HepG2 (cell line): Measurements from ENCODE around the gene CSTPP1. TPM values are rescaled to one million over a fixed set of nuclear protein-coding genes. Genes with fewer than 3 reads are reported as not detected.

Experiments used
- ATAC-seq: fragments of 200-7000 bp; cut with Tn5 transposase; 3 replicates; pipeline ENCODE4 v1.9.1; 2020; ENCODE audit warnings: mild to moderate bottlenecking, moderate library complexity
- BruUV-seq: library from RNA; stranded (reverse); fragments of 400-500 nt; replicated peaks from 2 replicates; lab custom pipeline; 2021; lab: Mats Ljungman, UMichigan
- CTCF ChIA-PET: fragments of 300-600 bp; formaldehyde crosslinking; extraction: SDS; loops from one replicate; lab custom pipeline; 2021; ENCODE audit warnings: low total read pairs, inconsistent platforms, low intra/inter-chr PET ratio; lab: Yijun Ruan, JAX
- POLR2A ChIA-PET: fragments of 350-600 bp; sonication (Branson Sonifier 250); formaldehyde crosslinking; loops from one replicate; lab custom pipeline; 2020; ENCODE audit warnings: antibody characterized with exemption, inconsistent platforms; lab: Yijun Ruan, JAX
- DNase-seq: peaks from one replicate; pipeline ENCODE4 v3.0.0-alpha.2; 2015; ENCODE audit warnings: low spot score
- FAIRE-seq: peaks from 3 replicates; lab custom pipeline; 2011; peaks lifted over from hg19 to GRCh38; lab: Jason Lieb, UNC
- H2AFZ ChIP-seq: one replicate; pipeline ENCODE4 v1.6.1; 2011; ENCODE audit warnings: low read length, inconsistent platforms
- H3K27ac ChIP-seq: fragments of 300-600 bp; 3 replicates; pipeline ENCODE4 v1.8.0; 2011; ENCODE audit warnings: mixed run types, mild to moderate bottlenecking, mixed read lengths, low read length, inconsistent platforms; ENCODE audit not compliant: insufficient read depth; ENCODE audit errors: extremely low read length
- H3K27me3 ChIP-seq, 2 experiments: fragments of 200-600 bp in 1 of 2; 2 replicates in 1 of 2; 3 replicates in 1 of 2; pipeline versions ENCODE4 v1.6.0 to v1.8.0; 2011; ENCODE audit warnings: low read length in 2 of 2, mild to moderate bottlenecking in 2 of 2, moderate library complexity in 2 of 2, inconsistent platforms in 1 of 2; ENCODE audit not compliant: insufficient read depth in 2 of 2, control insufficient read depth in 1 of 2
- H3K36me3 ChIP-seq, 2 experiments: fragments of 200-600 bp in 1 of 2; replicated peaks in 1 of 2; 2 replicates in 1 of 2; 3 replicates in 1 of 2; pipeline versions ENCODE4 v1.5.1 to v1.8.0; 2011; ENCODE audit warnings: low read length in 2 of 2, inconsistent platforms in 1 of 2; ENCODE audit not compliant: insufficient read depth in 2 of 2, control insufficient read depth in 1 of 2
- H3K4me1 ChIP-seq: 2 replicates; pipeline ENCODE4 v1.5.1; 2012; ENCODE audit warnings: low read length, inconsistent platforms; ENCODE audit not compliant: insufficient read depth
- H3K4me2 ChIP-seq: 2 replicates; pipeline ENCODE4 v1.6.0; 2011; ENCODE audit warnings: low read depth, low read length, inconsistent platforms
- H3K4me3 ChIP-seq, 3 experiments: fragments of 200-600 bp in 1 of 3; sonication (generic), shearing (Covaris generic) in 1 of 3; replicated peaks in 1 of 3; 2 replicates each; pipeline ENCODE4 v1.5.1; 2011 to 2016; ENCODE audit warnings: low read length in 3 of 3, inconsistent platforms in 2 of 3, low read depth in 2 of 3, mild to moderate bottlenecking in 2 of 3, control low read depth in 1 of 3, mixed read lengths in 1 of 3; ENCODE audit not compliant: insufficient read depth in 1 of 3
- H3K79me2 ChIP-seq: one replicate; pipeline ENCODE4 v1.6.1; 2011; ENCODE audit warnings: low read length, inconsistent platforms; ENCODE audit not compliant: insufficient read depth
- H3K9ac ChIP-seq: 2 replicates; pipeline ENCODE4 v1.6.0; 2011; ENCODE audit warnings: mild to moderate bottlenecking, low read depth, low read length, inconsistent platforms; ENCODE audit not compliant: insufficient read depth
- H3K9me3 ChIP-seq: 2 replicates; pipeline ENCODE4 v1.5.1; 2012; ENCODE audit warnings: mild to moderate bottlenecking, low read length
- H4K20me1 ChIP-seq: 2 replicates; pipeline ENCODE4 v1.6.0; 2011; ENCODE audit warnings: inconsistent platforms, mild to moderate bottlenecking, low read length, moderate library complexity; ENCODE audit not compliant: insufficient read depth
- BRD4 ChIP-seq: sonication (generic); formaldehyde crosslinking; IDR thresholded peaks from 2 replicates; pipeline ENCODE4 v1.4.0; 2020; ENCODE audit warnings: missing genetic modification reagents
- ETV6 ChIP-seq: sonication (generic); formaldehyde crosslinking; conservative IDR thresholded peaks from 2 replicates; pipeline ENCODE4 v1.4.0; 2020; ENCODE audit warnings: missing genetic modification reagents
- GATAD2A ChIP-seq: IDR thresholded peaks from 2 replicates; pipeline ENCODE4 v1.6.1; 2016
- HNF4A ChIP-seq: sonication (generic); formaldehyde crosslinking; IDR thresholded peaks from 2 replicates; pipeline ENCODE4 v1.4.0; 2020; ENCODE audit warnings: missing genetic modification reagents
- MATR3 ChIP-seq: sonication (generic); formaldehyde crosslinking; IDR thresholded peaks from 2 replicates; pipeline ENCODE4 v1.4.0; 2020; ENCODE audit warnings: missing genetic modification reagents
- NR2C2 ChIP-seq: sonication (generic); formaldehyde crosslinking; IDR thresholded peaks from 2 replicates; pipeline ENCODE4 v1.4.0; 2020; ENCODE audit warnings: missing genetic modification reagents, mild to moderate bottlenecking, moderate library complexity, borderline replicate concordance
- NR2F1 ChIP-seq, 2 experiments: fragments of 450-650 bp in 1 of 2; formaldehyde crosslinking in 1 of 2; IDR thresholded peaks; 2 replicates each; pipeline versions ENCODE4 v1.5.0 to v1.6.1; 2016 to 2020; ENCODE audit warnings: mild to moderate bottlenecking in 1 of 2, missing compliant biosample characterization in 1 of 2, missing genetic modification reagents in 1 of 2, moderate library complexity in 1 of 2
- PHF8 ChIP-seq: sonication (generic); formaldehyde crosslinking; IDR thresholded peaks from 2 replicates; pipeline ENCODE4 v1.5.0; 2020; ENCODE audit warnings: missing genetic modification reagents
- POLR2A ChIP-seq, 2 experiments: IDR thresholded peaks; 2 replicates each; pipeline ENCODE4 v1.6.1; 2011; ENCODE audit warnings: low read depth in 2 of 2, low read length in 2 of 2, mild to moderate bottlenecking in 1 of 2, moderate library complexity in 1 of 2; ENCODE audit not compliant: insufficient read depth in 1 of 2
- POLR2AphosphoS2 ChIP-seq: IDR thresholded peaks from 2 replicates; pipeline ENCODE4 v1.6.1; 2011; ENCODE audit warnings: low read depth, low read length, improper control_type of control experiment
- RARA ChIP-seq: IDR thresholded peaks from 2 replicates; pipeline ENCODE4 v1.6.1; 2016; ENCODE audit warnings: missing genetic modification reagents, missing compliant biosample characterization
- RBM22 ChIP-seq: fragments of 200-400 bp; formaldehyde crosslinking; optimal IDR thresholded peaks from 2 replicates; pipeline ENCODE3; 2017; ENCODE audit warnings: mild to moderate bottlenecking, low read length, moderate library complexity
- RFX1 ChIP-seq: fragments of 450-650 bp; IDR thresholded peaks from 2 replicates; pipeline ENCODE4 v1.6.1; 2017
- SAFB2 ChIP-seq: sonication (generic); formaldehyde crosslinking; IDR thresholded peaks from 2 replicates; pipeline ENCODE4 v1.5.1; 2020; ENCODE audit warnings: missing genetic modification reagents, low read depth, mild to moderate bottlenecking, borderline replicate concordance
- TAF1 ChIP-seq: sonication (generic); formaldehyde crosslinking; IDR thresholded peaks from 2 replicates; pipeline ENCODE4 v1.4.0; 2020; ENCODE audit warnings: missing genetic modification reagents
- ZNF446 ChIP-seq: sonication (generic); formaldehyde crosslinking; IDR thresholded peaks from 2 replicates; pipeline ENCODE4 v1.5.0; 2020; ENCODE audit warnings: mild to moderate bottlenecking, missing genetic modification reagents
- ZNF577 ChIP-seq: sonication (generic); formaldehyde crosslinking; IDR thresholded peaks from 2 replicates; pipeline ENCODE4 v1.4.0; 2020; ENCODE audit warnings: mild to moderate bottlenecking, low read depth, missing genetic modification reagents, borderline replicate concordance
- ZNF652 ChIP-seq: IDR thresholded peaks from 2 replicates; pipeline ENCODE4 v1.6.1; 2016; ENCODE audit warnings: low read depth, borderline replicate concordance
- ZNF720 ChIP-seq: sonication (generic); formaldehyde crosslinking; IDR thresholded peaks from 2 replicates; pipeline ENCODE4 v1.4.0; 2020; ENCODE audit warnings: missing genetic modification reagents
- WGBS: methylation state at CpG from one replicate; pipeline ENCODE4 v1.1.6; 2017; ENCODE audit warnings: low lambda C conversion rate; 5-methylcytosine and 5-hydroxymethylcytosine counted together
- in situ Hi-C: cut with HindIII; loops from 2 replicates; pipeline ENCODE4 v1.10.0; 2017; ENCODE audit warnings: low pct_unique_long_range_greater_than_20kb; ENCODE audit not compliant: extremely low pct_ligation_motif_present
- intact Hi-C: fragments of 100-400 bp; cut with micrococcal nuclease; formaldehyde crosslinking; loops from one replicate; pipeline ENCODE4 v1.10.0; 2022; ENCODE audit not compliant: unreplicated experiment
- polyA plus RNA-seq, 8 experiments: library from polyadenylated mRNA; depleted of rRNA in 3 of 8; stranded (reverse) in 7 of 8; unstranded in 1 of 8; fragments of >200 nt; fragmentation: Illumina TruSeq in 4 of 8; extraction: Trizol in 4 of 8; gene quantifications; 2 replicates each; pipeline versions ENCODE4 v1.2.1 to v1.2.3, GENCODE V29; 2011 to 2016; ENCODE audit warnings: low read depth in 4 of 8, missing spikeins in 1 of 8, mixed read lengths in 1 of 8; ENCODE audit not compliant: insufficient read depth in 1 of 8
- total RNA-seq, 5 experiments: library from RNA; depleted of rRNA; stranded (reverse); fragments of >200 nt; fragmentation: Illumina TruSeq; extraction: Trizol; gene quantifications; 2 replicates each; pipeline ENCODE4 v1.2.3, GENCODE V29; 2016; ENCODE audit warnings: low read depth in 1 of 5
- TF ChIP-seq, protein P1 (sequence below): sonication (generic); formaldehyde crosslinking; IDR thresholded peaks from 2 replicates; pipeline ENCODE4 v1.5.0; 2020; ENCODE audit warnings: mild to moderate bottlenecking, missing genetic modification reagents
- TF ChIP-seq, protein P2 (sequence below): sonication (generic); formaldehyde crosslinking; IDR thresholded peaks from 2 replicates; pipeline ENCODE4 v1.4.0; 2020; ENCODE audit warnings: mild to moderate bottlenecking, missing genetic modification reagents

CSTPP1 gene
- total and polyA plus RNA-seq, 2 of the 13 experiments (the other 11 are each of a cell fraction or from before 2014, with no cell fraction given) = 12.3 to 14.6 TPM

DNA sequence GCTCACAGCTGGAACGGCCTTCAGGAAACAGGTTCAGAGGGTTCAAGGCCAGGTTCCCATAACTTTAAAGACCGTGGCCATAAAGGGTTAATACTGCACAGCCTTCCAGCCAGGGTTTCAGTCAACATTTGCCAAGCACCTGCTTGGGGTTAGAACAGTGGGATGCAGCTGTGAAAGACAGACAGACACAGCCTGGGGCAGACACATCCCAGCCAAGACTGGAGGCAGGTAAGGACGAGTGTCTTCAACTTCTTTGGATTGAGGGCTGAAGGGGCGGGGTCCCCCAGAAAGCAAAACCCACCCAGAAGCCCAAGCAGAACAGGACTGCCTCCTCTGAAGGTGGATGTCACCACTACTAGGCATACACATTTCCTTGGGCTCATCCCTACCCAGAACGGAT lies 225.9 kb downstream of the CSTPP1 start:
- Histone ChIP-seq H3K79me2 (no peaks in the 10 kb centered on the region), H3K9me3 (no peaks in the 10 kb centered on the region), H3K4me1 (peaks cover 21% of the 10 kb centered on the region), H4K20me1 (peaks cover 10% of the 10 kb centered on the region; the same call in 1 of the 2 replicates), H3K4me3 (no peak overlapping the region), H3K9ac (no peak overlapping the region), H3K27ac (no peak overlapping the region), H3K27me3 (no peaks in the 10 kb centered on the region), H2AFZ (no peak overlapping the region), H3K4me2 (peak overlapping the region; percentile 14; the same call in 1 of the 2 replicates), H3K36me3 (peaks cover 21 to 33% of the 10 kb centered on the region in 2 experiments; a peak in 4 of 5 replicates)
- ATAC-seq (peak; percentile 6), DNase-seq (no peak), FAIRE-seq (no peak)
- in situ Hi-C loops (loop anchor here (5.0 kb wide), 1 partner anchor 275 kb away; no protein-coding TSS in a partner anchor), intact Hi-C loops (no loop called here)
- ChIA-PET POLR2A (interaction anchor here (0.9 to 1.5 kb wide), 3 partner anchors 10 to 246 kb away, joined by 3 to 6 read pairs (median 3); no protein-coding TSS in a partner anchor), CTCF (interaction anchor here (2.7 to 5.3 kb wide), 2 partner anchors 193 to 273 kb away, joined by 10 to 52 read pairs; no protein-coding TSS in a partner anchor)
- no TSS peak for BruUV-seq
- 46% methylated on average over 5 of the region's 5 CpGs for WGBS
- TF ChIP-seq NR2C2 (0 out of 2 replicates have a peak, but pooled peaks have one; percentile 6), ETV6 (CRISPR knock-in tag) (no peak), NR2F1 (CRISPR knock-in tag; IDR thresholded peaks at IDR 0.05) (0 out of 4 replicates have a peak, but pooled peaks of 1 of the 2 experiments have one; percentile 29), SAFB2 (CRISPR knock-in tag) (no peak), ZNF652 (CRISPR knock-in tag) (peak; percentile 95), RARA (CRISPR knock-in tag) (peak; percentile 72), PHF8 (CRISPR knock-in tag) (no peak), GATAD2A (CRISPR knock-in tag) (peak; percentile 24; the same call in 1 of the 2 replicates), HNF4A (CRISPR knock-in tag) (peak; percentile 23; the same call in 1 of the 2 replicates), TAF1 (CRISPR knock-in tag) (no peak), RBM22 (peak; percentile 33), ZNF577 (CRISPR knock-in tag) (no peak), RFX1 (no peak), POLR2A (IDR thresholded peaks at IDR 0.05; ENCODE audit: insufficient read depth in 1 of 2, low read depth in 2 of 2, low read length in 2 of 2) (0 out of 4 replicates have a peak, but pooled peaks of 1 of the 2 experiments have one; percentile 28), ZNF720 (CRISPR knock-in tag) (no peak), MATR3 (CRISPR knock-in tag) (no peak), BRD4 (CRISPR knock-in tag) (no peak), POLR2AphosphoS2 (peak; percentile 63; the same call in 1 of the 2 replicates), ZNF446 (CRISPR knock-in tag) (no peak)
- TF ChIP-seq, protein P1, sequence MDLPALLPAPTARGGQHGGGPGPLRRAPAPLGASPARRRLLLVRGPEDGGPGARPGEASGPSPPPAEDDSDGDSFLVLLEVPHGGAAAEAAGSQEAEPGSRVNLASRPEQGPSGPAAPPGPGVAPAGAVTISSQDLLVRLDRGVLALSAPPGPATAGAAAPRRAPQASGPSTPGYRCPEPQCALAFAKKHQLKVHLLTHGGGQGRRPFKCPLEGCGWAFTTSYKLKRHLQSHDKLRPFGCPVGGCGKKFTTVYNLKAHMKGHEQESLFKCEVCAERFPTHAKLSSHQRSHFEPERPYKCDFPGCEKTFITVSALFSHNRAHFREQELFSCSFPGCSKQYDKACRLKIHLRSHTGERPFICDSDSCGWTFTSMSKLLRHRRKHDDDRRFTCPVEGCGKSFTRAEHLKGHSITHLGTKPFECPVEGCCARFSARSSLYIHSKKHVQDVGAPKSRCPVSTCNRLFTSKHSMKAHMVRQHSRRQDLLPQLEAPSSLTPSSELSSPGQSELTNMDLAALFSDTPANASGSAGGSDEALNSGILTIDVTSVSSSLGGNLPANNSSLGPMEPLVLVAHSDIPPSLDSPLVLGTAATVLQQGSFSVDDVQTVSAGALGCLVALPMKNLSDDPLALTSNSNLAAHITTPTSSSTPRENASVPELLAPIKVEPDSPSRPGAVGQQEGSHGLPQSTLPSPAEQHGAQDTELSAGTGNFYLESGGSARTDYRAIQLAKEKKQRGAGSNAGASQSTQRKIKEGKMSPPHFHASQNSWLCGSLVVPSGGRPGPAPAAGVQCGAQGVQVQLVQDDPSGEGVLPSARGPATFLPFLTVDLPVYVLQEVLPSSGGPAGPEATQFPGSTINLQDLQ (CRISPR knock-in tag) = 0 out of 2 replicates have a peak, but pooled peaks have one; percentile 23
- TF ChIP-seq, protein P2, sequence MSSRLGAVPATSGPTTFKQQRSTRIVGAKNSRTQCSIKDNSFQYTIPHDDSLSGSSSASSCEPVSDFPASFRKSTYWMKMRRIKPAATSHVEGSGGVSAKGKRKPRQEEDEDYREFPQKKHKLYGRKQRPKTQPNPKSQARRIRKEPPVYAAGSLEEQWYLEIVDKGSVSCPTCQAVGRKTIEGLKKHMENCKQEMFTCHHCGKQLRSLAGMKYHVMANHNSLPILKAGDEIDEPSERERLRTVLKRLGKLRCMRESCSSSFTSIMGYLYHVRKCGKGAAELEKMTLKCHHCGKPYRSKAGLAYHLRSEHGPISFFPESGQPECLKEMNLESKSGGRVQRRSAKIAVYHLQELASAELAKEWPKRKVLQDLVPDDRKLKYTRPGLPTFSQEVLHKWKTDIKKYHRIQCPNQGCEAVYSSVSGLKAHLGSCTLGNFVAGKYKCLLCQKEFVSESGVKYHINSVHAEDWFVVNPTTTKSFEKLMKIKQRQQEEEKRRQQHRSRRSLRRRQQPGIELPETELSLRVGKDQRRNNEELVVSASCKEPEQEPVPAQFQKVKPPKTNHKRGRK (CRISPR knock-in tag) = no peak
